ENCODE results near the gene SRP72.

Gene SRP72

GRCh38 chr4:56552273-56552672, 84.9 kb downstream of the SRP72 start:
- no peak for DNase-seq (ENCODE audit: low spot score)
- TF ChIP-seq CTCF (IDR thresholded peaks at IDR 0.05; ENCODE audit: borderline replicate concordance, control extremely low read depth, extremely low read depth, insufficient read depth, missing control alignments) = no peak
- in situ Hi-C loops (cut with MboI; ENCODE audit: low sequenced_read_pairs, unreplicated experiment) = no loop called here
